Muscle of arm (tissue), 12 donors: Measurements from ENCODE around the gene LGALS7. TPM values are rescaled to one million over a fixed set of nuclear protein-coding genes. Genes with fewer than 3 reads are reported as not detected.
A peak's percentile ranks its signal among the peaks of the same experiment; 100 is the strongest.
"Not testable (repeated sequence)": the region's sequence is repeated elsewhere in the genome, so short reads cannot be mapped to it uniquely, and the experiment has no call there.

Experiments
- DNase-seq: peaks from one replicate; pipeline ENCODE4 v3.0.0-alpha.2; 2013
- polyA plus RNA-seq, 12 donors: library from polyadenylated mRNA; unstranded; fragments of 120-200 nt; gene quantifications; one replicate each; pipeline ENCODE4 v1.2.1, GENCODE V29; 2013; ENCODE audit not compliant: insufficient read length in 12 of 12

The LGALS7 gene
- polyA plus RNA-seq, 12 donors: 0.33 to 8.7 (median 1.0) TPM; not detected in 4

DNA sequence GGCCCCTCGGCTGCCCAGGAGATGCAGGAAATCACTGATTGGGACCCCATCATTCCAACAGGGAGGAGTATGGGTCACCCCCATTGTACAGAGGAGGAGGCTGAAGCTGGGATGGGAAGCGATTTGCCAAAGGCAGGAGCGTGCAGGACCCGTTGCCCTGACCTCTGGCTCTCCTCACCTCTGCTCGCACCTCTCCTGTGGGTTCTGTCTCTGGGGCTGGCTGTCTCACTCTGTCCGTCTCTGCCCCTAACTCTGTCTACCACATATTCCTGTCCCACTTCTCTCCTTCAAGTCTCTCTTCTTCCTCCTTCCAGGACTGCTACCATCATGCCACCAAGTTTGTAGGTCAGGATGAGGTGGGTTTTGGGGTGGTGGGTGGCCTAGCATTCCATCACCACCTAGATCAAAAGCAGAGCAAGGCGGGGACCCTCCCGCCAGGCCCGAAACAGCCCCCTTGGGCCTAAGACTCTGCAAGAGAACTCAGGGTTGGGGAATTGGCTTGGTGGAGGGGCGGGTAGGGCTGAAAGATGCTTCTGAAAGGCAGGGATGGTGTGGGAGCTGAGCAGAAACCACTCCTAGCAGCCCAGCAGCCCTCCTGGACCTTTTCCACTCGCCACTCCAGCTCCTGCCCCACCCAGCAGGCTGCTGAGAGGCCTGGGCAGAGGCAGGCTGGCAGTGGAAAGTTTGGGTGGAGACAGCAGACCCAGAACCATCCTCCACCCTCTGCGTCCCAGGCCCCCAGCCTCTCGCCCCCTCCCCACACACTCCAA lies 1.0 kb upstream of the LGALS7 start:
- no peak for DNase-seq

DNA sequence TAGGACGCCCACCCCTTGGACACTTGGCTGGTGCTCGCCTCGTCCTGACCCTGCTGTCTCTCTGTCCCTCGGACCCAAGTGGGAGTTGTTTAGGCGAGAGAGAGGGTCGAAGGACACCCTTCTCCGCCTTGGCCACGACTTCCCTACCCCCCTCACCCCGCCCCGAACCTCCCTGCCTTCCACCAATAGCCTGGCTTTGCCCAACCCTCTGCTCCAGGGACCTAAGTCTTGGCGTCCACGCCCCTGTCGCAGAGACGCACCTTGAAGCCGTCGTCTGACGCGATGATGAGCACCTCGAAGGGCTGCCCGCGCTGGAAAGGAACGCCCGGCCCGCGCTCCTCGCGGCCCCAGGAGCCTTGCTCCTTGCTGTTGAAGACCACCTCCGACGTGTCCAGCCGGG lies 1.7 kb downstream of the LGALS7 start:
- DNase-seq: not testable (repeated sequence)

DNA sequence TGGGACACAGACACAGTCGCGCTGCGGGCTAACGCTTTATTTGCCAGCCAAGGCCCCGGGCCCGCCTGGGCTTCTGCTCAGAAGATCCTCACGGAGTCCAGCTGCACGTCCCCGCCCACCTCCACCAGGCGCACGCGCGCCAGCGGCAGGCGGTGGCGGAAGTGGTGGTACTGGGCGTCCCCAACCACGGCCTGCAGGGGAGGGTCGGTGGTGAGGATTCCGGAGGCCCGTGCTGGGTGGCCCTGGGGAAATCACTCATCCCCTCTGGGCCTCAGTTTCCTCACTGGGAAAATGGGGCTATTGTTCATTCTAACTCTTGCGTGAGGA lies 2.4 kb downstream of the LGALS7 start:
- DNase-seq: not testable (repeated sequence)

GRCh38 chr19:38770228-38770948 lies 2.9 kb downstream of the LGALS7 start:
- DNase-seq: not testable (repeated sequence)

DNA sequence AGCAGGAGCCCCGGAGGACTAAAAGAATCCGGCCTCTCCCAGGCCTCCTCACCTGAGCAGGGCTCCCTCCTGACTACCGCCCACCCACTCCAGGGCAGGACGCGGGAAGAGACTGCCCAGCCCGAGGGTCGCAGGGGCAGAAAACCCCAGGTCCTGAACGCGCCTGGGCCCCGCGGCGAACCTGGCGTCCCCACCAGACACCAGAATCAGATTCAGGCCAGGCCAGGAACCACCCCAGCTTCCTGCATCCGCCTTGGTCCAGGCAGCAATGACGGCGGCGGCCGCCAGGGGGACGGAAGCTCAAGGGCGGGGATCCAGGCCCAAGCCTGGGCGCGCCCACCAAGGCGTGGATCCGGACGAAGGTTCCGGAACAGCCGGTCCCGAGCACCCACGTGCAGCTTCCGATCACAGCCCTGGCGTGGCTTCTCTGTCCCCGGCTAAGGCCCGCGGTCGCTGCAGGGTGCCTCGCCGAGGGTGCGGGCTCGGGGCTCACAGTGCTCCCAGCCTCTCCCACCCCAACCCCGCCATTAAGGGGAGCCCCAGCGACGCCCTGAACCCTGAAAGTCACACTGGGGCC lies 3.6 kb downstream of the LGALS7 start:
- DNase-seq: peak; percentile 87

GRCh38 chr19:38766276-38767047 lies 6.9 kb downstream of the LGALS7 start:
- DNase-seq: no peak

GRCh38 chr19:38765214-38765613 lies 8.1 kb downstream of the LGALS7 start:
- DNase-seq: no peak

DNA sequence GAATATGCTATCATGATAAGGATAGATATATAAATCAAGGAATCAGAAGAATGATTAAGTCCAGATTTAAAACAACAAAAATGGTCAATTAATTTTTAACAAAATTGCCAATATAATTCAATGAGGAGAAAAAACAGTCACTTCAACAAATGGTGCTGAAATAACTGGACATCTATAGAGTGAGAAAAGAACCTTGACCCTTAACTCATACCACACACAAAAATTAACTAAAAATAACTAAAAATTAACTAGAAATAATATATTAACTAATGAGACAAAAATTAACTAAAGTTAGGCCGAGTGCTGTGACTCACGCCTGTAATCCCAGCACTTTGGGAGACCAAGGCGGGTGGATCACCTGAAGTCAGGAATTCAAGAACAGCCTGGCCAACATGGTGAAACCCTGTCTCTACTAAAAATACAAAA lies 9.5 kb downstream of the LGALS7 start:
- no peak for DNase-seq

GRCh38 chr19:38761884-38762389 lies 11.4 kb downstream of the LGALS7 start:
- not testable (repeated sequence) for DNase-seq

DNA sequence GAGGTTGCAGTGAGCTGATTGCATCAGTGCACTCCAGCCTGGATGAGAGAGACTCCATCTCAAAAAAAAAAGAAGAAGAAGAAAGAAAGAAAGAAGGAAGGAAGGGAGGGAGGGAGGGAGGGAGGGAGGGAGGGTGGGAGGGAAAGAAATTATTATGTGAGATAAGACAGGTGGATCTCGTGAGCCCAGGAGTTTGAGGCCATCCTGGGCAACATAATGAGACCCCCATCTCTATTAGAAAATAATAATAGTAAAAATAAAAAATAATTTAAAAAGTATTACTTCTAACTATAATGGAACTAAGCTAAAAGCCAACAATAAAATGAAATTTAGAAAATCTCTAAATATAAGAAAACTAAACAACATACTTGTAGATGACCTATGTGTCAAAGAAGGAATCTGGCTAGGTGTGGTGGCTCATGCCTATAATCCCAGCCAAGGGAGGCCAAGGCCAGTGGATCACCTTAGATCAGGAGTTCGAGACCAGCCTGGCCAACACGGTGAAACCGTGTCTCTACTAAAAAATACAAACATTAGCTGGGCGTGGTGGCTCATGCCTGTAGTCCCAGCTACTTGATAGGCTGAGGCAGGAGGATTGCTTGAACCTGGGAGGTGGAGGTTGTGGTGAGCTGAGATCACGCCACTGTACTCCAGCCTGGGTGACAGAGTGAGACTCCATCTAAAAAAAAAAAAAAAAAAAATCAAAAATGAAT lies 12.4 kb downstream of the LGALS7 start:
- not testable (repeated sequence) for DNase-seq

DNA sequence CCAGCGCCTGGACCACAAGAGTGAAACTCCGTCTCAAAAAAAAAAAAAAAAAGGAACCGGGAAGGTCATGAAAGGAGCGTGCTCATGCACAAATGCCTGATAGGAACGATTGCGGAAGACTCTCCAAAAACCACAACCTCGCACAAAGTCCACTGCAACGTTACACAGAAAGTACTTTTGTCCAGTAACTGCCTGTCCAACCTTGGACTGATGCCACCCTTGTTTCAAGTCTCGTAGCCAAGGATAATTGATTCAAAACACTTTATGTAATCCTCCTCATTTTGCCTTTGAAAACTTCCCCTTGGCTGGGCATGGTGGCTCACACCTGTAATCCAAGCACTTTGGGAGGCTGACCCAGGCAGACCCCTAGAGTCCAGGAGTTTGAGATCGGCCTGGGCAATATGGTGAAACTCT lies 13.7 kb downstream of the LGALS7 start:
- DNase-seq: no peak

DNA sequence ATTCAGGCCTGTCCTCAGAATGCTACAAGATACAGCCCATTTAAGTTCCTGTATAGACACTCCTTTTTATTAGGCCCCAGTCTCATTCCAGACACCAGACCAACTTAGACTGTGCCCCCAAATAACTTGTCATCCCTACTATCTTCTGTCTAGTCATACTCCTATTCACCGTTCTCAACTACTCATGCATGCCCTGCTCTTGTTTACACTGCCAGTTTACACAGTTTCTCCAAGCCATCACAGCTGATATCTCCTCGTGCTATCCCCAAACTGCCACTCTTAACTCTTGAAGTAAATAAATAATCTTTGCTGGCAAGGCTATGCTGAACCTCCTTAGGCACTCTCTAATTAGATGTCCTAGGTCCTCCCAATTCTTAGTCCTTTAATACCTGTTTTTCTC lies 19.1 kb downstream of the LGALS7 start:
- DNase-seq: not testable (repeated sequence)

- not testable (repeated sequence) for DNase-seq
Measured at GRCh38 chr19:38753783-38754182, 19.5 kb downstream of the LGALS7 start.

DNA sequence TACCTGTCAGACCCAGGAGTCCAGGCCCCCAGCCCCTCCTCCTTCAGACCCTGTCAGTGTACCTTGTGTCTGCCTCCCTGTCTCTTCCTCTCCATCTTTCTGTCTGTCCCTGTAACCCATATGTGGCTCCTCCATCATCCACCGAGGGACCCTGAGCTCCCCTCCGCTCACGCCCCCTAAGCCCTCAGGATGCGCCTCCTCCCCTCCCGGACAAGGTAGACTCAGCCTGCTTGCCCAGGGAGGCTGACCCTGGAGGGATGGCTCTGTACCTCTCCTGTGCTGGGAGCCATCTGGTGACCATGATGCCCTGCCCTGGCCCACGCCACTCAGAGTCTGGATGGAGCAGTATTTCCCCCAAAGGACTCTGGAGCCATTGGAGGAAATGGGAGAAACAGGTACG lies 28.0 kb downstream of the LGALS7 start:
- DNase-seq: no peak

GRCh38 chr19:38744874-38745273 lies 28.4 kb downstream of the LGALS7 start:
- no peak for DNase-seq

DNA sequence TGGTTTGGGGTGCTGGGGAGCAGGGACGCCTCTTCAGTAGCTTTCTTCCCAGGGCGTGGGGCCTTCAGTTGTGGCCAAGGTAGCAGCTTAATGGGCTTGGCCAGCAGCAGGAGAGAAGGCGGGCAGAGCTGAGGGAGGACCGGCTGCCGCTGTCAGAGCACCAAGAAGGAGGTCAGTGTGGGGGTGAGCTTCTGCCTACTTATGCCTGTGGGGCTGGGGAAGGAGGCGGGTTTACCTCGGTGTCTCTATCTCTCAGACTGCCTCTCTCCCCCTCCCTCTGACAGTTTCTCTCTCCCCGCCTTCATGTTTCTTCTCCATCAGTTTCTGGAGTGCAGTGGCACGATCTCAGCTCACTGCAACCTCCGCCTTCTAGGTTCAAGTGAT lies 29.0 kb downstream of the LGALS7 start, which contains the start of gene CAPN12:
CAPN12 (minus strand) TSS at position 177 of the 384 bp plus-strand sequence. CDS start 309 bp downstream, outside the sequence.
- no peak for DNase-seq

- no peak for DNase-seq
Measured at GRCh38 chr19:38743394-38744297, 29.7 kb downstream of the LGALS7 start.

DNA sequence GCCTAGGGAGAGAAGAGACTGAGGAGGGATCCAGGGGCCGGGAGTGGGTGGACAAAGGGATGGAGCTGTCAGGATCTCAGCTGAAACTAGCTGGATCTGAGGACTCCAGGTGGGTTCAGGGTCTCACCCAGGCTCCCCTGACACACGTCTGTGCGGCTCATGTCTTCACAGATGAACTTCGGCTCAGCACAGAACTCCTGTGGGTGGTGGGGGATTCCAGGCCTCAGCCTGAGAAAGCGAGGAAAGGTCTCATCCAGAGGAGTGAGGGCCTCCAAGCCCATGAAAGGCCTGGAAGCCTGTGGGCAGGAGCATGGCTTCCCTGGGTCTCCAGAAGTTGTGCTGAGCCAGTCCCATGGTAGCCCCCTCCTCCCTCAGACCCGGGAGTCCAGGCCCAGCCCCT lies 30.4 kb downstream of the LGALS7 start:
- no peak for DNase-seq

GRCh38 chr19:38742296-38742695 lies 31.0 kb downstream of the LGALS7 start:
- DNase-seq: no peak

DNA sequence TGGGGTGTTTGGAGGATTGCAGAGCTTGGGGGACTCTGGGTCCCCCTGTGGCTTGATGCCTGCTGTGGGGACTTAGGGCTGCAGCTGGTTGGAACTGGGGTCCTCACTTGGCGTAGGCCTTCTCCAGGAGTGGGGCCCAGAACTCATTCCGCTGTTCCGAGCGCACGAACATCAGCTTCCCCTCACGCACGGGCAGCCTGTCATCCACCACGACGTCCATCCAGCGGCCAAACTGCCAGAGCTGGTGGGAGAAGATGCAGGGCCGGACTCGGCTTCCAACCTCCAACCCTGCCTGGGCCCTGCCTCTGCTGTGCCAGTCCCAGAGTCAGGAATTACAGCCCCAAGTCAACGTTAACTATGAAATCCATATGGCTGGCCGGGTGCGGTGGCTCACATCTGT lies 31.6 kb downstream of the LGALS7 start:
- no peak for DNase-seq
